Stimulated activated naive B cell treated with anti-CD40 and anti-IgM and Interleukin-4, amounts not matched to agents 10 μg/mL and 1 μg/mL and 100 μg/mL, for 72 hours (primary cell): ENCODE data around the gene FOXP1.
"Not testable (repeated sequence)": the region's sequence is repeated elsewhere in the genome, so short reads cannot be mapped to it uniquely, and the experiment has no call there.

ENCODE experiments used
- ATAC-seq, 2 donors: fragments of 150-1000 bp; cut with Tn5 transposase; replicated peaks; 2 replicates each; pipeline ENCODE4 v1.10.0; 2021; ENCODE audit warnings: moderate library complexity in 1 of 2
- DNase-seq: peaks from one replicate; pipeline ENCODE4 v3.0.0; 2021
- H3K27ac Mint-ChIP-seq: one replicate; pipeline ENCODE4 v1.8.0; 2022; ENCODE audit warnings: mild to moderate bottlenecking, mixed read lengths
- H3K27me3 Mint-ChIP-seq, 2 donors: one replicate each; pipeline ENCODE4 v1.8.0; 2022; ENCODE audit warnings: mixed read lengths in 2 of 2
- H3K36me3 Mint-ChIP-seq, 2 donors: one replicate each; pipeline ENCODE4 v1.8.0; 2022; ENCODE audit warnings: mixed read lengths in 2 of 2, mild to moderate bottlenecking in 1 of 2
- H3K4me1 Mint-ChIP-seq, 2 donors: one replicate each; pipeline ENCODE4 v1.8.0; 2022; ENCODE audit warnings: mixed read lengths in 2 of 2, mild to moderate bottlenecking in 1 of 2
- H3K4me3 Mint-ChIP-seq, 2 donors: one replicate each; pipeline ENCODE4 v1.8.0; 2022; ENCODE audit warnings: mild to moderate bottlenecking in 2 of 2, mixed read lengths in 2 of 2, moderate library complexity in 1 of 2
- H3K9me3 Mint-ChIP-seq, 2 donors: one replicate each; pipeline ENCODE4 v1.8.0; 2022; ENCODE audit warnings: mixed read lengths in 2 of 2, mild to moderate bottlenecking in 1 of 2

The FOXP1 gene

GRCh38 chr3:71029770-71030169 is 553.8 kb downstream of the FOXP1 start:
- ATAC-seq, result no peak
- H3K27ac Mint-ChIP-seq, result peak overlapping the region; percentile 63
- no peaks in the 10 kb centered on the region for H3K9me3 Mint-ChIP-seq
- no peaks in the 10 kb centered on the region for H3K27me3 Mint-ChIP-seq
- H3K36me3 Mint-ChIP-seq, result peaks cover 36 to 75% of the 10 kb centered on the region in 2 donors
- H3K4me3 Mint-ChIP-seq, result no peak overlapping the region
- H3K4me1 Mint-ChIP-seq, result peaks cover 63 to 91% of the 10 kb centered on the region in 2 donors
- DNase-seq, result no peak

GRCh38 chr3:71028802-71029201 is 554.7 kb downstream of the FOXP1 start:
- Mint-ChIP-seq H3K27ac (peak overlapping the region; percentile 63), H3K27me3 (no peaks in the 10 kb centered on the region), H3K4me3 (no peak overlapping the region), H3K4me1 (peaks cover 58 to 92% of the 10 kb centered on the region in 2 donors), H3K36me3 (peaks cover 37 to 72% of the 10 kb centered on the region in 2 donors), H3K9me3 (no peaks in the 10 kb centered on the region)
- ATAC-seq (no peak), DNase-seq (no peak)

GRCh38 chr3:71028184-71028583 is 555.3 kb downstream of the FOXP1 start:
- Mint-ChIP-seq H3K4me1 (peaks cover 57 to 90% of the 10 kb centered on the region in 2 donors), H3K4me3 (no peak overlapping the region), H3K27ac (no peak overlapping the region), H3K27me3 (no peaks in the 10 kb centered on the region), H3K36me3 (peaks cover 40 to 72% of the 10 kb centered on the region in 2 donors), H3K9me3 (no peaks in the 10 kb centered on the region)
- ATAC-seq (no peak), DNase-seq (no peak)

- H3K4me3 Mint-ChIP-seq, result no peak overlapping the region
- H3K4me1 Mint-ChIP-seq, result peaks cover 53 to 85% of the 10 kb centered on the region in 2 donors
- H3K27me3 Mint-ChIP-seq, result no peaks in the 10 kb centered on the region
- peaks cover 46 to 68% of the 10 kb centered on the region in 2 donors for H3K36me3 Mint-ChIP-seq
- peak overlapping the region; percentile 62 for H3K27ac Mint-ChIP-seq
- H3K9me3 Mint-ChIP-seq, result no peaks in the 10 kb centered on the region
- DNase-seq (no peak), ATAC-seq (no peak)
Measured at GRCh38 chr3:71026634-71027578, 556.6 kb downstream of the FOXP1 start.

GRCh38 chr3:71025516-71025915 is 558.0 kb downstream of the FOXP1 start:
- Mint-ChIP-seq H3K4me3 (no peak overlapping the region), H3K36me3 (peaks cover 43 to 67% of the 10 kb centered on the region in 2 donors), H3K4me1 (peaks cover 49 to 81% of the 10 kb centered on the region in 2 donors), H3K27ac (peak overlapping the region; percentile 62), H3K9me3 (no peaks in the 10 kb centered on the region), H3K27me3 (no peaks in the 10 kb centered on the region)
- ATAC-seq (peak; percentile 45 to 56), DNase-seq (no peak)

- peaks cover 39 to 63% of the 10 kb centered on the region in 2 donors for H3K36me3 Mint-ChIP-seq
Measured at GRCh38 chr3:71025010-71025409, 558.5 kb downstream of the FOXP1 start.

GRCh38 chr3:71022551-71023335 is 560.8 kb downstream of the FOXP1 start:
- H3K36me3 Mint-ChIP-seq, result peaks cover 31 to 50% of the 10 kb centered on the region in 2 donors
- H3K4me3 Mint-ChIP-seq, result no peak overlapping the region
- no peaks in the 10 kb centered on the region for H3K9me3 Mint-ChIP-seq
- H3K27ac Mint-ChIP-seq, result peak overlapping the region; percentile 56
- no peak for ATAC-seq
- no peak for DNase-seq
- peaks cover 37 to 61% of the 10 kb centered on the region in 2 donors for H3K4me1 Mint-ChIP-seq
- no peaks in the 10 kb centered on the region for H3K27me3 Mint-ChIP-seq

More at GRCh38 chr3:71025010-71025409, 558.5 kb downstream of the FOXP1 start:
- ATAC-seq, result no peak
- Mint-ChIP-seq H3K27me3 (no peaks in the 10 kb centered on the region), H3K4me1 (peaks cover 45 to 77% of the 10 kb centered on the region in 2 donors), H3K27ac (peak overlapping the region; percentile 56), H3K9me3 (no peaks in the 10 kb centered on the region), H3K4me3 (no peak overlapping the region)
- DNase-seq, result no peak

- no peak overlapping the region for H3K4me3 Mint-ChIP-seq
- peaks cover 37 to 56% of the 10 kb centered on the region in 2 donors for H3K36me3 Mint-ChIP-seq
- ATAC-seq (no peak), DNase-seq (no peak)
- H3K4me1 Mint-ChIP-seq, result peaks cover 18 to 32% of the 10 kb centered on the region in 2 donors
- H3K27ac Mint-ChIP-seq, result peak overlapping the region; percentile 56
- no peaks in the 10 kb centered on the region for H3K9me3 Mint-ChIP-seq
- H3K27me3 Mint-ChIP-seq, result no peaks in the 10 kb centered on the region
Measured at GRCh38 chr3:71018799-71019198, 564.7 kb downstream of the FOXP1 start.

- peaks cover 32 to 48% of the 10 kb centered on the region in 2 donors for H3K36me3 Mint-ChIP-seq
- H3K27ac Mint-ChIP-seq, result peak overlapping the region; percentile 25
- H3K4me3 Mint-ChIP-seq, result no peak overlapping the region
- peaks cover 0 to 2% of the 10 kb centered on the region in 2 donors for H3K9me3 Mint-ChIP-seq
- H3K4me1 Mint-ChIP-seq, result peaks cover 14 to 40% of the 10 kb centered on the region in 2 donors
- H3K27me3 Mint-ChIP-seq, result no peaks in the 10 kb centered on the region
- ATAC-seq, result no peak
- no peak for DNase-seq
Measured at GRCh38 chr3:71016178-71016845, 567.2 kb downstream of the FOXP1 start.

GRCh38 chr3:71014616-71015015 is 568.9 kb downstream of the FOXP1 start:
- peaks cover 25 to 42% of the 10 kb centered on the region in 2 donors for H3K36me3 Mint-ChIP-seq
- not testable (repeated sequence) for H3K4me3 Mint-ChIP-seq, DNase-seq, H3K9me3 Mint-ChIP-seq, H3K27ac Mint-ChIP-seq, ATAC-seq, H3K27me3 Mint-ChIP-seq
- peaks cover 16 to 47% of the 10 kb centered on the region in 2 donors for H3K4me1 Mint-ChIP-seq

- Mint-ChIP-seq H3K36me3 (peaks cover 28 to 46% of the 10 kb centered on the region in 2 donors), H3K27me3 (no peaks in the 10 kb centered on the region), H3K27ac (peak overlapping the region; percentile 28), H3K9me3 (peaks cover 0 to 2% of the 10 kb centered on the region in 2 donors), H3K4me3 (no peak overlapping the region), H3K4me1 (peaks cover 23 to 62% of the 10 kb centered on the region in 2 donors)
- DNase-seq (no peak), ATAC-seq (no peak)
Measured at GRCh38 chr3:71012971-71013370, 570.6 kb downstream of the FOXP1 start.

- ATAC-seq, result peak; percentile 72 to 76
- peak overlapping the region in 1 of 2 donors; percentile 53 for H3K4me3 Mint-ChIP-seq
Measured at GRCh38 chr3:71011565-71012287, 571.8 kb downstream of the FOXP1 start.

GRCh38 chr3:71010726-71011455 is 572.6 kb downstream of the FOXP1 start:
- Mint-ChIP-seq H3K9me3 (peaks cover 0 to 2% of the 10 kb centered on the region in 2 donors), H3K4me3 (peak overlapping the region; percentile 39 to 53), H3K27ac (peak overlapping the region; percentile 96), H3K27me3 (no peaks in the 10 kb centered on the region), H3K36me3 (peaks cover 32 to 41% of the 10 kb centered on the region in 2 donors), H3K4me1 (peaks cover 26 to 68% of the 10 kb centered on the region in 2 donors)
- ATAC-seq, result peak; percentile 88
- peak; percentile 55 for DNase-seq

More at GRCh38 chr3:71011565-71012287, 571.8 kb downstream of the FOXP1 start:
- H3K4me1 Mint-ChIP-seq, result peaks cover 27 to 73% of the 10 kb centered on the region in 2 donors
- peaks cover 0 to 2% of the 10 kb centered on the region in 2 donors for H3K9me3 Mint-ChIP-seq
- peak overlapping the region; percentile 96 for H3K27ac Mint-ChIP-seq
- DNase-seq, result peak; percentile 20
- H3K36me3 Mint-ChIP-seq, result peaks cover 32 to 49% of the 10 kb centered on the region in 2 donors
- no peaks in the 10 kb centered on the region for H3K27me3 Mint-ChIP-seq
